NCI-H1092 (cell line): ENCODE results near the gene CAMKK2.
A peak's percentile ranks its signal among the peaks of the same experiment; 100 is the strongest.
"Not testable (repeated sequence)": the region's sequence is repeated elsewhere in the genome, so short reads cannot be mapped to it uniquely, and the experiment has no call there.

ENCODE experiments used
- DNase-seq: peaks from one replicate; lab custom pipeline; 2025; lab: John Stamatoyannopoulos, UW

Gene CAMKK2

DNA sequence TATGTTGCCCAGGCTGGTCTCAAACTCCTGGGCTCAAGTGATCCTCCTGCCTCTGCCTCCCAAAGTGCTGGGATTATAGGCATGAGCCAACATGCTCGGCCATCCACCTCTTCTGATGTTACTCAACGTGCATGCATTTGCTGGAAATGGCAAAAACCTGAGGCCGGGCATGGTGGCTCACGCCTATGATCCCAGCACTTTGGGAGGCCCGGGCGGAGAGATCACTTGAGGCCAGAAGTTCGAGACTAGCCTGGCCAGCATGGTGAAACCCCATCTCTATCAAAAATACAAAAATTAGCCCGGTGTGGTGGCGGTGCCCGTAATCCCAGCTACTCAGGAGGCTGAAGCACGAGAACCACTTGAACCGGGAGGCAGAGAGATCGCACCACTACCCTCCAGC is 1.9 kb upstream of the CAMKK2 start:
- not testable (repeated sequence) for DNase-seq

DNA sequence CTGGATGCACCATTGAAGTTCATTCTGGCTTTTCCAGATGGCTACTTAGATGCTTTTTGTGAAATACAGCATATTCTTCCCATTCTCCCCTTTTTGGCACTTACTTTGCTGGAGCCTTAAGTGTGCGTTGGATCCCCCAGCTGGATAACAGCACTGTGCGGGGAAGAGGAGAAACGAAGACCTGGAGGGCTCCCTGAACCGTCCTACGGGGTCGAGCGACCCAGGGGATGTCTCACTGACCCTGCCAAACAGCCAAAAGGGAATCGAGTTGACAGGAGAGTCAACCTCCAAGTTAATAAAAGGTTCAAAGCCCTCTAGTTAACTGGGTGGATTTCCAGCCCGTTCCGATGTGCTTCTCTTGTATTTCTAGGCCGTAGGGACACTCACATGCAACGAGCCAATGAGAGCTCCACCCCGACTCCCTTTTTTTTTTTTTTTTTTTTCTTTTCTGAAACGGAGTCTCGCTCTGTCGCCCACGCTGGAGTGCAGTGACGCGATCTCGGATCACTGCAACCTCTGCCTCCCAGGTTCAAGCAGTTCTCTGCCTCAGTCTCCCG is 1.0 kb upstream of the CAMKK2 start:
- peak; percentile 21 for DNase-seq

DNA sequence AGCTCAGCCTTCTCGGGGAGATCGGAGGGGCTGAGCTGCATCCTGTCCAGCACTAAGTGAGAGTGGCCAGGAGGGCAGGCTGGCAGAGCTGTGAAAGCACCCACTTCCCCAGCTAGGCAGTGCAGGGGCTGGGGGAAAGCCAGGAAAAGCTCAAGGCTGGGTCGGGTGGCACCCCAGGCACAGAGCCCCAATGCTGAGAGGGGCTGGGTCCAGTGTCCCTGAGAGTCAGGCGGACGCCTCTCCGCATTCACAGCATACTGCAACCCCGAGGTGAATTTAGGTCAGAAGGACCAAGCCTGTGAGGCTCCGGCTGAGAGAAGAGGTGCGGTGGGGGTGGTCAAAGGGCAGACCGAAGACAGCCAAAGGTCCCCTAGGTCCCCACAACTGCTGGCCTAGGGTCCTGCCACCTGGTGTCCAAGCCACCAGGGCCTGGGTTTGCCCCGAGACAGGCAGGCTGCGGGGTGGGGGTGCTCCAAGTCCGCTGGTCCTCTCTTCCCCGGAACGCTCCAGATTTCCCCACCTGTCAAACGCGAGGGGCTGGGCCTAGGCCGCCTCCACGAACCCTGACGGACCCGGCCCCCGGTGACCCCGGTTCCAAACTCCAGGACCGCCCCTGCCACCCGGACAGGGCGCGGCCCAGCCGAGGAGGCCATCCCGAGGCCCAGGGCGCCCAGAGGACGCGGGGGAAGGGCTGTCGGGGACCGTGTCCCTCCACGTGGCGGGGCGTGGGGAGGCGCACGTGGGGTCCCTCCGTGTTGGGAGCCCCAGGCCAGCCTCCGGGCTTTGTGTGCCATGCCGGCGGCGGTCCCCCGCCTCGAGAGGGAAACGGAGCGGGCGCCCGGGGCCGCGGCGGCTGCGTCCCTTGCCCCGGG is 527 bp downstream of the CAMKK2 start:
- DNase-seq: no peak

DNA sequence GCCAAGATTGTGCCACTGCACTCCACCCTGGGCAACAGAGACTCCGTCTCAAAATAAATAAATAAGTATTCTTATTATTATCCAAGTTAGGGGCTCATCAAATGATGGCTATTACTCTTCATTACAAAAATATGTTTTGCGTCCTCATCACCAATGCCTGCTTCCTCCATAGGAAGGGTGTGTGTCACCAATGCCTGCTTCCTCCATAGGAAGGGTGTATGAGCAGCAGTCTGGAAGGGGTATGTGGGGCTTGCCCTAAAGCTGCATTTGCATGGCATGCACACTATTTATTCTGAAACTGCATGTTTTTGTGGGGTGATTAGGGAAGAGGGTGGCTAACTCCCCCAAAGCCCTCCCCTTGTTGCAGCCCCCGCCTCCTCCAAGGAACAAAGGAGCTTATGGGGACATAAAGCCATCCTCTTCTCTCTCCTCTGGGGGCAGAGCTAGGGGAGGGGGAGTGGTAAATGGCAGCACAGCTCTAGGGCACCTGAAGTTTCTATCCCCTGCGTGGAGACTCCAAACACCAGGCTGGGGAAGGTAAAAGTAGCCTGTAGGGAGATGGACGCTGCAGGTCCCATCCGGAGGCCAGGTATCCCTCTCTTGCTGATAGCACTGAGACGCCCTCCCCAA is 1.3 kb downstream of the CAMKK2 start:
- DNase-seq: no peak

DNA sequence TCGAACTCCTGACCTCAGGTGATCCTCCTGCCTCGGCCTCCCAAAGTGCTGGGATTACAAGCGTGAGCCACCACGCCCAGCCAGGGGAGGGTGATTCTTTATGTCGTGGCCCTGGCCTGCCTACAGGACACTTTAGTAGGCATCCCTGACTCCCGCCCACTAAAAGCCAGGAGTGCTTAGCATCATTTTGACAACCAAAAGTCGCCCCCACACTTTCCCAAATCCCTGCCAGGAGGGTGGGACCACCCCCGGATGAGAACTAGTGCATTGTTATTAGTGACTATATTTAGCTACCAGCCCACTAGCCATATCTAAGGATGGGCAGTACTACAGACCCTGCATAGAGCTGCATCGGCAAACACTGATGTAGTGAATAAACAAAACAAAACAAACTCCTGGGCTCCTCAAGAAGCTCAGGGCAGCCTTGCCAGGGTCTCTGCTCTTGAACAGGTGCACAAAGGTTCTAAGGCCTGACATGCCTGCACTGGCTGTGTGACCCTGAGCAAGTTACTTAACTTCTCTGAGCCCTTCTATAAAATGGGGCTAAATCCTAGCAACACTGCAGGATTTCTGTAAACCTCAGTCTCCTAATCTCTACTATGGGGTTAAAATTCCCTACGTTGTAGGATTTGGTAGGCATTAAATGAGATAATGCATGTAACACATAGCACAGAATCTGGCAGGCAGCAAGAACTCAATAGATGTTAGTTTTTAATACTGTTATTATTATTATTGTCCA is 2.2 kb downstream of the CAMKK2 start:
- no peak for DNase-seq

DNA sequence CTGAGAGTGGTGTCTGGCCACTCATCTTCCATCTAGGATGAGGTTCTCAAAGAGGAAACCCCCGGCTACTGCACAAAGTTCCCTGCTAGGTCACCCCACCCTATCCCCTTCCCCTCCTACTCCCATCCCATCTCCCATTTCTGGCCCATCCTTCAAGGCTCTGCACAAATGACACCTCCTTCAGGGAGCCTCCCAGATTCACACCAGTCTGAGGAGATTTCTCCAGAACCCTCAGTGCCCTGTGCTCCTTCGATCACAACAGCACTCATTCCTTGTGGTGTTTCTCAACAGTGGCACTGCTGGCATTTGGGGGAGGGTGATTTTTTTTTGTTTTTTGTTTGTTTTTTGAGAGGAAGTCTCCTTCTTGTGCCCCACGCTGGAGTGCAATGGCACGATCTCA is 2.9 kb downstream of the CAMKK2 start:
- no peak for DNase-seq

DNA sequence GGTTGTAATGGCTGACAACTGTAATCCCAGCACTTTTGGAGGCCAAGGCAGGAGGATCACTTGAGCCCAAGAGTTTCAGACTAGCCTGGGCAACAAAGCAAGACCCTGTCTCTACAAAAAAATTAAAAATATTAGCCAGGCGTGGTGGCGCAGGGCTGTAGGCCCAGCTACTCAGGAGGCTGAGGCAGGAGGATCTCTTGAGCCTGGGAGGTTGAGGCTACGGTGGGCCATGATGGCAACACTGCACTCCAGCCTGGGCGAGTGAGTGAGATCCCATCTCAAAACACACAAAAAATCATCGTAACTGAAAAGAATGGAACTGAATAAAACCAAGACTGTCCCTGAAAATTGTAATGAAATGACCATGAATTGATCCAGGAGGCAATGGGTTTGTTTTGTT is 6.1 kb downstream of the CAMKK2 start:
- no peak for DNase-seq

DNA sequence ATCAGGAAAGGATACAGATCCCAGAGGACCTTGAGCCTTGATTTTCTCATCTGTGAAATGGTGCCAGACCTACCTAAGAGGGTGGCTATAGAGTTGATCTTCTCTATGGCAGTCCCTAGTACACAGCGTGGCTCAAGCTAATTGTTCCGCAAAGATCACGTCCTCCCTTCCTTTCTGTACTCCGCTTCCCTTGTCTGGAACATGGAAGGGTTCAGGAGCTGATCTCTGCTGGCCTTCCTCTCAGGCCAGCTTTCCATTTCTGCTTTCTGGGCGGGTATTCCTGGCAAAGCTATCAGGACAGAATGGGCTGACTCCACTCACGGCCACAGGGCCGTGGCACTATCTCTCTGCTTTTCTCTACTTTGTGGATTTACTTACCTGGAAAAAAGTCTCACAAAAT is 6.5 kb downstream of the CAMKK2 start:
- no peak for DNase-seq

DNA sequence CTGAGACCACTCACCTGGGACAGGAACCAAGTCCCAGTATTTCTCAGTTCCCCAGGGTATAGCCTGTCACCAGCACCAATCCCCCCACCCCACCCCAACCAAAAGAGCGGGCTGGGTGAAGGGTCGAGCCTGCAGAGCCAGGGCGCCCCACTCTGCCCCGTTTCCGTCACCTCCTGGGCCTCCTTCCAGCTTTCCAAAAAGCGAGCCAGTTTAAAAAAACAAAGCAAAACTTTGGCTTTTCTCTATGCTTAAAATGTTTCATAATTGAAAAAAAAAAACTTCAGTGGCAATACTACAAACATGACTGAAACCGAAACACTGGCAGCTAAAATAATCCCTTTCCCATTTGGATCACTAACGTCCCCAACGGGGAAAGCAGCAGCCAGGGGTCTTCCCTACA is 7.5 kb downstream of the CAMKK2 start:
- DNase-seq: no peak

DNA sequence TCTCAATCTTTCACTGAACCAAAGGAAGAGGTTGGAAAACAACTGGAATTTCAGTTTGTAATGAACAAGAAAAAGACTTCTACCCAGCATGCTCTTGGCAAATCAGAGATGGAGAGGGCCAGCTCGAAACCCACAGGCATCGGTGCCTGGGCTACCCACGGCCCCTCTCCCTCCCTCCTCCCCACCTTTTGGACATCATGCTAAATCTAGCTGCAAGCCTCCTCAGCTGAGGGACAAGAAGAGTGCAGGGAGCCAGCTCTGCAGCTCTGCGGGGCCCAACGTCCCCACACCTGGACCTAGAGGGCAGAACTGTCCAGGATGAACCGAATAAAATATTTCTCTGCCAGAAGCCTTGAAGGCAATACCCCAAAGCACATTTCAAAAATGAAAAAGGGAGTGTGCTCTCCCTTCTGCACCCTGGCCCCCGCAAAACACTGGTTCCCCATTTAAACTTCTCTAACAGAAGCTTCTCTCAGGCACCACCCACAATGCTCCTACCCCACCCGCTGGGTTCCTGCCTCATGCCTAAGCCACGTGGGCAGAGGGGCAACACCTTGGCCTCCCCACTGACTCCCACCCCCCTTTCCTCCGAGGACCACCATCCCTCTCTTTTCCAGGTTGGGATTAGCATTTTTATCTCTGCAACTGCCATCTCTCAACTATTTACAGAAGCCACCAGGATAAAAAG is 8.2 kb downstream of the CAMKK2 start:
- DNase-seq: no peak

DNA sequence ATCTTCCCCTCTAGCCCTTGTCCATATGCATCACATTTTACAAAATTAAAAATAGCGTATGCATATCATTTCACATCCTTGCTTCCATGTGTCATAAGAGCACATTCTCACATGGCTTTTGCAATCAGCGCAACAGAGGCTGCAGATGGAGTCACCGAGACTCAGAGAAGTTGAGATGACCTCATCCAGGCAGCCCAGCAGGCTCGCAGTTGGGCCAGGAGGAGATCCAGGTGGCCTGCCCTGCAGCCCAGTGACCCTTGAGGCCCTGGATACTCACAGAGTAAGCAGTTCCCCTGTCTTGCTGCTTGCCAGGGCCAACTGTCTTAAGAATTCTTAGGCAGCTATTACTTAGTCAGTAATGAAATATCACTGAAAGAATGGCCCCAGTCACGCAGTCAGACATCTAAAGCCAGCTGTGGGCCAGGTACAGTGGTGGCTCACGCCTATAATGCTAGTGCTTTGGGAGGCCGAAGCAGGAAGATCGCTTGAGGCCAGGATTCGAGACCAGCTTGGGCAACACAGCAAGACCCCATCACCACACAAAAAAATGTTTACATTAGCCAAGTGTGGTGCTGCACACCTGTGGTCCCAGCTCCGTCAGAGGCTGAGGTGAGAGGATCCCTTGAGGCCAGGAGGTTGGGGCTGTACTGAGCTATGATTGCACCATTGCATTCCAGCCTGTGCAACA is 9.1 kb downstream of the CAMKK2 start:
- no peak for DNase-seq

DNA sequence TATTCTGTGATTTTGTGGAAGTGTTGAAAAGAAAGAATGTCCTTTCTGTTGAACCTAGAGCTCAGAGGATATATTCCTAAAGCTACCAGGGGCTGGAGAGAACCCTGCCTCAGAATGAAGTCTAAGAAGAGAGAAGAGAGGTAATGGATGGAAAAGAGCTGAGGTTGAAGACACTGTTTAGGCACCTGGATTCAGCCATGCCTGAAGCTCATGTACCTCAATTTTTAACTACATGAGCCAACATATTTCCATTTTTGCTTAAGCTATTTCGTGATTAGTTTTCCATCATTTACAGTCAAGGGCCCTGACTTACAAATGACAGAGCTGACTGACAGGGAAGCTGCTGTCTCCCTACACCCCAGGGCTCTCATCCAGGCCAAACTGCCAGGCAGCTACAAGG is 10.7 kb downstream of the CAMKK2 start:
- DNase-seq: no peak

DNA sequence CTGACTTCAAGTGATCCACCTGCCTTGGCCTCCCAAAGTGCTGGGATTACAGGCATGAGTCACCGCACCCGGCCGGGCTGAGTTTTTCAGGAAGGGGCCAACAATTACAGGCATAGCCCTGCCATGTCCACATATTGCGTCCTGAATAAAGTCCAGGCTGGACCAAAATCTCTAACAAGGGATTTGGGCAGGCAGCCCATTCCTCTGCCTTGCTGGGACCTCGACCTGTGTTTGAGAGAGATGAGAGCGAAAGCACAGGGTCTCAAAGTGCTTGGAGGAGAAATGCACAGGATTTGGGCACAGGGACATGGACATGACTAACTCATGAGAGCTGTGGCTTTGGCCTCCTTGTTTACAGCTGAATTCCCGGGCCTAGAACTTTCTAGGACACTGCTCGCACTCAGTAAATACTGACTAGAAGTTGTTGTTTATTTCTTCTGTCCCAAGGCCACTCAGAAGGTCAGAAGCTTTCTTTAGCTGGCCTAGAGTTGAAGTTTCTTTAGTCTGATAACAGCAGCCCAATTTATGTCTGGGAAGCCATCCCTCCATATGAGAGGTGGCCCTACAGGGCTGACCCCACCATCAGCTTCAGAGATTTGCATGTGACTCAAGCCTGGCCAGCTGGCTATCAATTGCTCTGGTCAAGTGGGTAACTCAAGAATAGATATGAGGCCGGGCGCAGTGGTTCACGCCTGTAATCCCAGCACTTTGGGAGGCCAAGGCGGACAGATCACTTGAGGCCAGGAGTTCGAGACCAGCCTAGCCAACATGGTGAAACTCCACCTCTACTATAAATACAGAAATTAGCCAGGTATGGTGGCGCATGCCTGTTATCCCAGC is 11.7 kb downstream of the CAMKK2 start:
- no peak for DNase-seq

DNA sequence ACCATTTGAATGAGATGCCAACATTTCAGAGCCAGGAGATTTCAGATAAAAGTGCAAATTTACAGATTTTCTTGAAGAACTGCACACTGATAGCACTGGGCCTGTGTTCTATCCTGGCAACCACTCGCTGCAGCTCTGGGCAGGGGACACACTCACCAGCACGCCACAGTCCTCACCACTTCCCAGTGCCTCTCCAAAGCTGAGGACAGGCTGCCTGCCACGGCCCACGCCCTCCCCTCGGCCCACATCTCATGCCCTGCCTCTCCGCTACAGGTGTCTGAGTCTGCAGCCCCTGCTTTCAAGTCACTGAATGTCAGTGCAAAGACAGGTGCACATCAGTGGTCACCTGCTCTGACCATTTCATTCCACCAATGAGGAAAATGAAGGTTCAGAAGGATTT is 12.7 kb downstream of the CAMKK2 start:
- DNase-seq: no peak

DNA sequence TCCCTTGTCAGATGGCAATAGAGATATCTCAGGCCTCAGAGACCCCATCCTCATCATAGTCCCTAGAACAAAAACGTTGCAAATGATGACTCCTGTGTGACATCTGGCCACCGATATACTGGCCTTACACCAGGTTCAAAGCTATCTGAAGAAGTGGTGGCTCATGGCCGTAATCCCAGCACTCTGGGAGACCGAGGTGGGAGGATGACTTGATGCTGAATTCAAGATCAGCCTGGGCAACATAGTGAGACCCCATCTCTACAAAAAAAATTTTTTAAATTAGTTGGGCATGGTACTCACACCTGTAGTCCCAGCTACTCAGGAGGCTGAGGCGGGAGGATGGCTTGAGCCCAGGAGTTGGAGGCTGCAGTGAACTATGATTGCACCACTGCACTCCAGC is 13.1 kb downstream of the CAMKK2 start:
- no peak for DNase-seq

DNA sequence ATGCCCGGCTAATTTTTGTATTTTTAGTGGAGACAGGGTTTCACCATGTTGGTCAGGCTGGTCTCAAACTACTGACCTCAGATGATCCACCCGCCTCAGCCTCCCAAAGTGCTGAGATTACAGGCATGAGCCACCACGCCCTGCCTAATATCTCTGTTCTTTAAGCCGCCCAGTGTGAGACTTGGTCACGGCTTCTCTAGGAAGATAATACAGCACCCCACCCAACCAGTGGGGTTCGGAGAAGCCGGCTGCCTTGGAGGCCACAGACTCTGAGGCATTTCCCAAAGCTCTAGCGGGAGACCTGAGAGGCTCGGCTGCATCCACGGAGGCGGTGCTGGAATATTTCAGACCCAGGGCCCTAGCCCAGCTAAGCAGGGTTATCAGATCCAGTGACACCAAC is 13.6 kb downstream of the CAMKK2 start:
- DNase-seq: not testable (repeated sequence)

DNA sequence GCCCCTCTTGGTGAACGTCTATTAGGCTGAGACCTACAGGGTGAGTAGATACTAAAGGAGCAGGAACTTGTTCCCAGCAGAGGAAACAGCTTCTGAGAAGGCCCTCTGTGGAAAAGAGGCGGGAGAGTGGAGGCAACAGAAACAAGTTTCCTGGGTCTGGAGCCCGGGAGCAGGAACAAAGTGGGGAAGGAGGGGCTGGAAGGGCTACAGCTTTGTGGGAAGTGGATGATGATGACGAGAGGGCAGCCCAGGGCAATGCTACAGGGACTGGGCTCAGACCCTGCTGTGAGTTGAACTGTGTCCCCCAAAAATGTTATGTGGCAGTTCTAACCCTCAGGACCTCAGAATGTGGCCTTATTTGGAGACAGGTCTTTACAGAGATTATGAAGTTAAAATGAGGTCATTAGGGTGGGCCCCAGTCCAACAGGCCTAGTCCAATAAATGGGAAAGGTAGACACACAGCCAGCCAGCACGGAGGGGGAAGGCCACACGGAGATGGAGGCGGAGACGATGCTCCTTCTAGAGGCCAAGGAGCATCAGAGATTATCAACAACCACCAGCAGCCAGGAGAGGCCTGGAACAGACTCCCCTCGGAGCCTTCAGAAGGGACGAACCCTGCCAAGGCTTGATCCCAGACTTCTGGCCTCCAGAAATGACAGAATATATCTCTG is 14.3 kb downstream of the CAMKK2 start:
- no peak for DNase-seq

DNA sequence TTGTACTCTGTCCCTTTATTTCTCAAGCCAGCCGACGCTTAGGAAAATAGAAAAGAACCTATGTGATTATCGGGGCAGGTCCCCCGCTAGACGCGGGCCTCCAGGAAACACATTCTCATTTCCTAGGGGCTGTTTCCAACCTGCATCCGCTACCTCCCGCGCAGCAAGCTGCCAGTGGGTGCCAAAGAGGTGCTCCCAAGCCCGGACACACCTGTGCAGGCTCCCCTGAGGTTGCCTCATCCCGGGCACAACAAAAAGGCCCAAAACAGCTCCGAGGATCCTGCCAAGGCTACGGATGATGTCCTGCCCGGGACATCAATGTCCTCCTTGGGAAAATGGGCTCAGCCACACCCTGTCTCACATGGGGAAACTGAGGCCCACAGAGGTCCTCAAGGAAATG is 15.4 kb downstream of the CAMKK2 start:
- not testable (repeated sequence) for DNase-seq

DNA sequence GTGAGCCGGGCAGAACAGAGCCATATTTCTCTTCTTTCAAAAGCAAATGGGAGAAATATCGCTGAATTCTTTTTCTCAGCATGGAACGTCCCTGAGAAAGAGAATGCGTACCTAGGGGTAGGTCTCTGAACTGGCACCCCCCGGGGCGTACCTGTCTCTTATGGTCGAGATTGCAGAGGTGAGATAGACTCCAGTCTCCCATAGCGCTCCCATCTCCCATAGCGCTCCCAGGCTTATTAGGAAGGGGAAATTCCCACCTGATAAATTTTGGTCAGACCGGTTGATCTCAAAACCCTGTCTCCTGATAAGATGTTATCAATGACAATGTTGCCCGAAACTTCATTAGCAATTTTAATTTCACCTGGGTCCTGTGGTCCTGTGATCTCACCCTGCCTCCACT is 16.0 kb downstream of the CAMKK2 start:
- DNase-seq: not testable (repeated sequence)

DNA sequence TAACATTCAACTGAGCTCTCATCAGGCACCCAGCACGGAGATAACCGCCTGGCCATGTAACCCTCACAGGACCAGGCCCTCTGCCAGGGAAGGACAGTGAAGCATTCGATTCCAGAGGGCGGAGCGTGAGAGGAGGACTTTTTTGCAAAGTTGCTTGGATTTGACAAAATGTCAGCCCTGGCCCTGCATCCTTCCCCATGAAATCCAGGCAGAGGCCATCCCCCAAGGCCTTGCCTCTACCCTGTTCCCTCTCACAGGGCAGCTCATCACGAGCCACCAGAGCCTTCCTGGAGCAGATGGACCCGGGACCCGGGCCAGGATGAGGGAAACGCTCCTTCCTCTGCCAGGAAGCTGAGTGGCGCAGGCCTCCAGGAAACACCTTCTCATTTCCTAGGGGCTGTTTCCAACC is 17.0 kb downstream of the CAMKK2 start:
- DNase-seq: no peak
